ENCODE data around the gene REXO4.

DNA sequence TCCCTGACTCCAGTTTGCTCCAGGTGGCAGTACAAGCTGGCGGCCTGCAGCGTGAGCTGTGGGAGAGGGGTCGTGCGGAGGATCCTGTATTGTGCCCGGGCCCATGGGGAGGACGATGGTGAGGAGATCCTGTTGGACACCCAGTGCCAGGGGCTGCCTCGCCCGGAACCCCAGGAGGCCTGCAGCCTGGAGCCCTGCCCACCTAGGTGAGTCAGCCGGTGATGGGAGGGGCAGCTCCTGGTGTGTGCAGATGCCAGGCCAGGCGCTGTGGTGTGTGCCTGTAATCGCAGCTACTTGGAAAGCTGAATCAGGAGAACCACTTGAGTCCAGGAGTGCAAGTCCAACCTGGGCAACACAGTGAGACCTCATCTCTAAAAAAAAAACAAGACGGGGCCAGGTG, 31.9 kb upstream of the REXO4 start:
- TF ChIP-seq CTCF (IDR thresholded peaks at IDR 0.05) (no peak), POLR2A (IDR thresholded peaks at IDR 0.05) (no peak), POLR2AphosphoS5 (IDR thresholded peaks at IDR 0.05) (no peak), EP300 (IDR thresholded peaks at IDR 0.05) (no peak)

Data from sigmoid colon (tissue), 4 donors.